ENCODE measurements around the gene POU6F2.

- TF ChIP-seq MYC (IDR thresholded peaks at IDR 0.05; ENCODE audit: borderline replicate concordance, low read length) (no peak), EP300 (IDR thresholded peaks at IDR 0.05) (no peak), POLR2A (IDR thresholded peaks at IDR 0.05; ENCODE audit: low read length) (no peak), CTCF (IDR thresholded peaks at IDR 0.05) (no peak), POLR2AphosphoS2 (conservative IDR thresholded peaks at IDR 0.05; ENCODE audit: low read length) (no peak)
Measured at GRCh38 chr7:39367451-39367850, 389.7 kb downstream of the POU6F2 start.
